Measurements from ENCODE around the gene SULT1E1. TPM values are rescaled to one million over a fixed set of nuclear protein-coding genes. Genes with fewer than 3 reads are reported as not detected.

Gene SULT1E1
- total and polyA plus RNA-seq, 2 of the 8 experiments (the other 6 are each of a cell fraction or from before 2014, with no cell fraction given): not detected

- no peak for FAIRE-seq
- H3K4me2 ChIP-seq (ENCODE audit: insufficient read depth in 1 of 2, low read depth in 2 of 2, low read length in 2 of 2): no peak overlapping the region
- H3K23ac ChIP-seq (ENCODE audit: insufficient read length): no peak overlapping the region
- WGBS, 2 experiments (ENCODE audit: extremely low coverage in 1 of 2, insufficient coverage in 1 of 2, insufficient read length in 1 of 2, insufficient replicate concordance in 2 of 2, low coverage in 1 of 2, low lambda C conversion rate in 2 of 2, missing lambda C conversion rate in 1 of 2): 89% methylated on average over 1 of the region's 1 CpG; no CpG with 5 or more reads in 1 of the 2 experiments
- H2BK20ac ChIP-seq (ENCODE audit: low read length): no peak overlapping the region
- no peaks in the 10 kb centered on the region for H3K23me2 ChIP-seq (ENCODE audit: low read depth, low read length)
- no peak overlapping the region for H2BK12ac ChIP-seq (ENCODE audit: low read depth, low read length)
- H4K20me1 ChIP-seq (replicated peaks in 1 of 2; ENCODE audit: control insufficient read depth in 1 of 2, insufficient read depth in 2 of 2, low read length in 2 of 2): no peaks in the 10 kb centered on the region
- no peak overlapping the region for H2BK15ac ChIP-seq (ENCODE audit: low read length)
- H4K5ac ChIP-seq (ENCODE audit: insufficient read length, low read depth, low read length): no peak overlapping the region
- no peak overlapping the region for H3K4ac ChIP-seq (replicated peaks; ENCODE audit: insufficient read length, low read depth, low read length)
- no peak overlapping the region for H3K18ac ChIP-seq (ENCODE audit: extremely low read depth, low read length)
- H2AK5ac ChIP-seq (ENCODE audit: low read depth, low read length): no peak overlapping the region
- H4K8ac ChIP-seq (ENCODE audit: extremely low read depth, insufficient read depth, low read length): no peak overlapping the region
- H3K27ac ChIP-seq (ENCODE audit: low read depth, low read length): no peak overlapping the region
- no peaks in the 10 kb centered on the region for H3K9me3 ChIP-seq (ENCODE audit: insufficient read depth in 2 of 2, low read depth in 1 of 2, low read length in 1 of 2)
- DNase-seq (ENCODE audit: low read depth in 1 of 2, low spot score in 2 of 2): no peak
- H3K27me3 ChIP-seq (replicated peaks in 1 of 4; ENCODE audit: control insufficient read depth in 3 of 4, extremely low read depth in 1 of 4, insufficient read depth in 3 of 4, low read length in 3 of 4): peaks cover 0 to 1% (median 0%) of the 10 kb centered on the region in 4 experiments; a peak in 1 of 7 replicates
- no peak overlapping the region for H4K91ac ChIP-seq (replicated peaks; ENCODE audit: insufficient read length, low read length)
- H3K79me1 ChIP-seq (ENCODE audit: low read depth, low read length): no peaks in the 10 kb centered on the region
- ChIA-PET CTCF (ENCODE audit: partially characterized antibody) (interaction anchor here (1.2 to 1.3 kb wide), 2 partner anchors 19 to 37 kb away, joined by 3 to 4 read pairs; no protein-coding TSS in a partner anchor), POLR2A (ENCODE audit: partially characterized antibody) (no interaction called here)
- H3K14ac ChIP-seq (ENCODE audit: insufficient read length): no peak overlapping the region
- H2AFZ ChIP-seq (ENCODE audit: low read length): peak overlapping the region; percentile 51; the same call in 1 of the 2 replicates
- H2BK120ac ChIP-seq (replicated peaks; ENCODE audit: low read depth, low read length): no peak overlapping the region
- no peaks in the 10 kb centered on the region for H3K79me2 ChIP-seq (ENCODE audit: control insufficient read depth in 1 of 2, insufficient read depth in 2 of 2, low read length in 2 of 2)
- H3K9ac ChIP-seq (replicated peaks in 1 of 4; ENCODE audit: extremely low read depth in 1 of 4, low read depth in 3 of 4, low read length in 3 of 4): no peak overlapping the region
- peaks cover 0 to 2% (median 0%) of the 10 kb centered on the region in 4 experiments; a peak in 1 of 7 replicates for H3K4me1 ChIP-seq (replicated peaks in 1 of 4; ENCODE audit: control insufficient read depth in 3 of 4, insufficient read depth in 4 of 4, low read length in 3 of 4)
- H3K4me3 ChIP-seq (ENCODE audit: extremely low read depth in 1 of 4, insufficient read depth in 2 of 4, low read depth in 3 of 4, low read length in 4 of 4): no peak overlapping the region
- H3K36me3 ChIP-seq (ENCODE audit: control insufficient read depth in 2 of 4, insufficient read depth in 4 of 4, low read length in 3 of 4): no peaks in the 10 kb centered on the region
- H2BK5ac ChIP-seq (ENCODE audit: low read depth, low read length): no peak overlapping the region
- no peak overlapping the region for H3K56ac ChIP-seq (replicated peaks; ENCODE audit: insufficient read length, low read depth, low read length)
- TF ChIP-seq TAF1 (IDR thresholded peaks at IDR 0.05; ENCODE audit: low read depth, low read length) (no peak), HDAC6 (IDR thresholded peaks at IDR 0.05; ENCODE audit: low read depth, low read length) (no peak), SP4 (IDR thresholded peaks at IDR 0.05; ENCODE audit: low read length) (no peak), SRF (IDR thresholded peaks at IDR 0.05; ENCODE audit: low read depth, low read length) (no peak), PHF8 (conservative IDR thresholded peaks at IDR 0.05; ENCODE audit: low read depth, low read length) (no peak), ATF3 (IDR thresholded peaks at IDR 0.05; ENCODE audit: insufficient read depth, low read depth, low read length) (no peak), RXRA (IDR thresholded peaks at IDR 0.05; ENCODE audit: insufficient read depth, low read depth, low read length) (no peak), SAP30 (IDR thresholded peaks at IDR 0.05; ENCODE audit: insufficient read depth, insufficient replicate concordance, low read length) (no peak), POLR2AphosphoS5 (IDR thresholded peaks at IDR 0.05; ENCODE audit: low read depth, low read length) (no peak)
- TF ChIP-seq, protein P1, sequence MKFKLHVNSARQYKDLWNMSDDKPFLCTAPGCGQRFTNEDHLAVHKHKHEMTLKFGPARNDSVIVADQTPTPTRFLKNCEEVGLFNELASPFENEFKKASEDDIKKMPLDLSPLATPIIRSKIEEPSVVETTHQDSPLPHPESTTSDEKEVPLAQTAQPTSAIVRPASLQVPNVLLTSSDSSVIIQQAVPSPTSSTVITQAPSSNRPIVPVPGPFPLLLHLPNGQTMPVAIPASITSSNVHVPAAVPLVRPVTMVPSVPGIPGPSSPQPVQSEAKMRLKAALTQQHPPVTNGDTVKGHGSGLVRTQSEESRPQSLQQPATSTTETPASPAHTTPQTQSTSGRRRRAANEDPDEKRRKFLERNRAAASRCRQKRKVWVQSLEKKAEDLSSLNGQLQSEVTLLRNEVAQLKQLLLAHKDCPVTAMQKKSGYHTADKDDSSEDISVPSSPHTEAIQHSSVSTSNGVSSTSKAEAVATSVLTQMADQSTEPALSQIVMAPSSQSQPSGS (IDR thresholded peaks at IDR 0.05; ENCODE audit: low read length): no peak
Measured at GRCh38 chr4:69860521-69861298, 765 bp upstream of the SULT1E1 start.
